PC-3 (cell line): ENCODE measurements around the gene KIAA1217. TPM values are rescaled to one million over a fixed set of nuclear protein-coding genes. Genes with fewer than 3 reads are reported as not detected.

Source experiments
- ATAC-seq: fragments of 200-7000 bp; cut with Tn5 transposase; 2 replicates; pipeline ENCODE4 v1.9.1; 2020; ENCODE audit warnings: mild to moderate bottlenecking, moderate library complexity
- BruUV-seq: library from RNA; stranded (reverse); fragments of 400-500 nt; replicated peaks from 2 replicates; lab custom pipeline; 2021; lab: Mats Ljungman, UMichigan
- CTCF ChIA-PET: fragments of 300-600 bp; sonication (Branson Sonifier 250); formaldehyde crosslinking; loops from one replicate; lab custom pipeline; 2022; ENCODE audit warnings: antibody characterized with exemption; lab: Charles Lee
- POLR2A ChIA-PET: fragments of 300-600 bp; sonication (Branson Sonifier 250); formaldehyde crosslinking; loops from one replicate; lab custom pipeline; 2022; ENCODE audit warnings: antibody characterized with exemption; ENCODE audit not compliant: unreplicated experiment; lab: Charles Lee
- DNase-seq: peaks from one replicate; pipeline ENCODE4 v3.0.0-alpha.2; 2015
- H2AFZ ChIP-seq: fragments of 300-600 bp; sonication (generic); 2 replicates; pipeline ENCODE4 v1.6.0; 2016; ENCODE audit warnings: antibody characterized with exemption, low read length
- H3F3A ChIP-seq: fragments of 300-600 bp; sonication (generic); one replicate; pipeline ENCODE4 v1.6.0; 2017; ENCODE audit warnings: antibody characterized with exemption, low read length, control low read depth, mild to moderate bottlenecking; ENCODE audit not compliant: unreplicated experiment
- H3K27ac ChIP-seq: fragments of 300-600 bp; sonication (generic); 2 replicates; pipeline ENCODE4 v1.5.1; 2016; ENCODE audit warnings: mild to moderate bottlenecking, low read length
- H3K27me3 ChIP-seq: fragments of 300-600 bp; sonication (generic); 2 replicates; pipeline ENCODE4 v1.6.1; 2016; ENCODE audit warnings: low read length, mixed read lengths
- H3K36me3 ChIP-seq: fragments of 300-600 bp; sonication (generic); 2 replicates; pipeline ENCODE4 v1.6.1; 2016; ENCODE audit warnings: low read depth, mixed run types, low read length, mixed read lengths
- H3K4me1 ChIP-seq: fragments of 300-600 bp; sonication (generic); 2 replicates; pipeline ENCODE4 v1.5.1; 2016; ENCODE audit warnings: low read length; ENCODE audit not compliant: insufficient read depth
- H3K4me2 ChIP-seq: fragments of 300-600 bp; sonication (generic); 2 replicates; pipeline ENCODE4 v1.6.0; 2016; ENCODE audit warnings: low read length
- H3K4me3 ChIP-seq: fragments of 300-600 bp; sonication (generic); 2 replicates; pipeline ENCODE4 v1.5.1; 2016; ENCODE audit warnings: mild to moderate bottlenecking, low read length, mixed read lengths
- H3K79me2 ChIP-seq: fragments of 300-600 bp; sonication (generic); 2 replicates; pipeline ENCODE4 v1.6.1; 2017; ENCODE audit warnings: low read length, mixed read lengths
- H3K9ac ChIP-seq: fragments of 300-600 bp; sonication (generic); 2 replicates; pipeline ENCODE4 v1.6.0; 2016; ENCODE audit warnings: mild to moderate bottlenecking, low read length
- H3K9me2 ChIP-seq: fragments of 300-600 bp; sonication (generic); replicated peaks from 2 replicates; pipeline ENCODE4 v1.6.1; 2016; ENCODE audit warnings: mixed run types, low read length, mixed read lengths
- H3K9me3 ChIP-seq: fragments of 300-600 bp; sonication (generic); 2 replicates; pipeline ENCODE4 v1.6.1; 2016; ENCODE audit warnings: low read length, mixed read lengths
- H4K20me1 ChIP-seq: fragments of 300-600 bp; sonication (generic); 2 replicates; pipeline ENCODE4 v1.6.1; 2016; ENCODE audit warnings: low read length, mixed read lengths
- CTCF ChIP-seq: fragments of 300-600 bp; sonication (generic); conservative IDR thresholded peaks from 2 replicates; pipeline ENCODE4 v1.5.1; 2017; ENCODE audit warnings: antibody characterized with exemption, low read depth, mild to moderate bottlenecking, low read length
- EZH2 ChIP-seq: fragments of 300-600 bp; sonication (generic); IDR thresholded peaks from one replicate; pipeline ENCODE4 v1.6.1; 2017; ENCODE audit warnings: antibody characterized with exemption, mild to moderate bottlenecking, low read length; ENCODE audit not compliant: unreplicated experiment
- EZH2phosphoT487 ChIP-seq: fragments of 300-600 bp; sonication (generic); IDR thresholded peaks from 2 replicates; pipeline ENCODE4 v1.6.1; 2018; ENCODE audit warnings: mild to moderate bottlenecking, antibody characterized with exemption, low read length, borderline replicate concordance
- intact Hi-C: fragments of 100-400 bp; cut with micrococcal nuclease; formaldehyde crosslinking; loops from 2 replicates; pipeline ENCODE4 v1.9.0; 2023
- total RNA-seq: library from RNA; depleted of rRNA; stranded (reverse); fragments of >200 nt; gene quantifications from 2 replicates; pipeline ENCODE4 v1.2.3, GENCODE V29; 2014

Gene KIAA1217
- total RNA-seq, 1 experiment from 2014 or later, result 16.0 TPM

DNA sequence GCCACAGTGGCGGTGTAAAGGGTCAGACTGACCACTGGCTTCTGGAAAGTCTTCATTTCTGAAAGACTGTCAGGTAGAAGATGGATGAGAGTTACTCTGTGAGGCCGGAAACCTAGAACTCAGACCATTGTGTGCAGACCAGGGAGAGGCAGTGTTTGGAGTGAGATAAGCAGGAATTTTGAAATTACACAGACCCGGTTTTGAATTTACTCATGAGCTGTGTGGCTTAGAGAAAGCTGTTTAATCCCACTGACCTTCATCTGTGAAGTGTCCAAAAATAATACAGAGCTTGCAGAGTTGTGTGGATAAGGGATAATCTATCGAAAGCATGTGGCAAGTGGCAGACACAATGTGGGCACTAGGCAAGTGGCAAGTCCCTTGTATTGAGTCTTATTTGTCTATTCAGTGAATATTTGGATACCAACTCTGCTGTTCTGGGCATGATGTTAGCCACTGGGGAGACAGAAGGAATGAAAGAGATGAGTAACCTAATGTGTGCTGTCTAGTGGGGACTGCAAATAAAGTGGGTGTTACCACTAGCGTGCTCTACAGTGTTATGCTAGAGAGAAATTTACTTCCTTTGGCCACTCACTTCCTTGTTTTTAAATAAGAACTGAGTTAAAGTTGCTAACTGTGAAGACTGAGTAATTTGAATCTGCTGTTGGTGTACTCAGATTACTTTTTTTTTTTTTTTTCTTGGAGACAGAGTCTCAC lies 69.4 kb downstream of the KIAA1217 start:
- Histone ChIP-seq H4K20me1 (no peaks in the 10 kb centered on the region), H3K9me3 (no peaks in the 10 kb centered on the region), H3K9ac (no peak overlapping the region), H3K9me2 (no peaks in the 10 kb centered on the region), H3K36me3 (no peaks in the 10 kb centered on the region), H3K4me1 (no peaks in the 10 kb centered on the region), H2AFZ (no peak overlapping the region), H3K4me3 (no peak overlapping the region), H3K27me3 (no peaks in the 10 kb centered on the region), H3K79me2 (no peaks in the 10 kb centered on the region), H3K27ac (no peak overlapping the region), H3K4me2 (no peak overlapping the region), H3F3A (no peaks in the 10 kb centered on the region)
- DNase-seq (no peak), ATAC-seq (no peak)
- POLR2A ChIA-PET, result no interaction called here
- TF ChIP-seq CTCF (no peak), EZH2phosphoT487 (no peak), EZH2 (no peak)
- CTCF ChIA-PET, result no interaction called here
- no TSS peak for BruUV-seq
- intact Hi-C loops, result no loop called here

- BruUV-seq, result no TSS peak
- Histone ChIP-seq H2AFZ (no peak overlapping the region), H4K20me1 (no peaks in the 10 kb centered on the region), H3K4me2 (no peak overlapping the region), H3K27ac (no peak overlapping the region), H3K27me3 (no peaks in the 10 kb centered on the region), H3F3A (no peaks in the 10 kb centered on the region), H3K36me3 (no peaks in the 10 kb centered on the region), H3K4me3 (no peak overlapping the region), H3K79me2 (no peaks in the 10 kb centered on the region), H3K9me2 (no peaks in the 10 kb centered on the region), H3K4me1 (no peaks in the 10 kb centered on the region), H3K9ac (no peak overlapping the region), H3K9me3 (no peaks in the 10 kb centered on the region)
- ChIA-PET POLR2A (no interaction called here), CTCF (no interaction called here)
- TF ChIP-seq EZH2phosphoT487, result no peak
- no peak for TF ChIP-seq CTCF
- no peak for TF ChIP-seq EZH2
- ATAC-seq, result no peak
- intact Hi-C loops, result no loop called here
- no peak for DNase-seq
Observed at GRCh38 chr10:24279166-24279565, 70.2 kb downstream of the KIAA1217 start.

GRCh38 chr10:24287559-24288195 lies 78.7 kb downstream of the KIAA1217 start:
- CTCF ChIA-PET, result interaction anchor here (0.5 kb wide), 1 partner anchor 85 kb away, joined by 3 read pairs; no protein-coding TSS in a partner anchor
- TF ChIP-seq EZH2 (no peak), CTCF (no peak), EZH2phosphoT487 (no peak)
- Histone ChIP-seq H3K4me1 (peaks cover under 1% of the 10 kb centered on the region; the same call in 1 of the 2 replicates), H3K4me2 (no peak overlapping the region), H3F3A (no peaks in the 10 kb centered on the region), H4K20me1 (no peaks in the 10 kb centered on the region), H3K36me3 (peaks cover 5% of the 10 kb centered on the region; the same call in 1 of the 2 replicates), H3K27me3 (no peaks in the 10 kb centered on the region), H3K9me3 (no peaks in the 10 kb centered on the region), H3K9me2 (no peaks in the 10 kb centered on the region), H3K9ac (no peak overlapping the region), H3K27ac (no peak overlapping the region), H3K79me2 (no peaks in the 10 kb centered on the region), H2AFZ (no peak overlapping the region), H3K4me3 (no peak overlapping the region)
- no peak for ATAC-seq
- DNase-seq, result no peak
- POLR2A ChIA-PET, result no interaction called here
- BruUV-seq, result no TSS peak
- intact Hi-C loops, result no loop called here
